ENCODE results near the gene RNASE11. TPM values are rescaled to one million over a fixed set of nuclear protein-coding genes. Genes with fewer than 3 reads are reported as not detected.
A peak's percentile ranks its signal among the peaks of the same experiment; 100 is the strongest.
"Not testable (repeated sequence)": the region's sequence is repeated elsewhere in the genome, so short reads cannot be mapped to it uniquely, and the experiment has no call there.

RNASE11 gene
- polyA plus RNA-seq, 1 donor from 2014 or later, result not detected

DNA sequence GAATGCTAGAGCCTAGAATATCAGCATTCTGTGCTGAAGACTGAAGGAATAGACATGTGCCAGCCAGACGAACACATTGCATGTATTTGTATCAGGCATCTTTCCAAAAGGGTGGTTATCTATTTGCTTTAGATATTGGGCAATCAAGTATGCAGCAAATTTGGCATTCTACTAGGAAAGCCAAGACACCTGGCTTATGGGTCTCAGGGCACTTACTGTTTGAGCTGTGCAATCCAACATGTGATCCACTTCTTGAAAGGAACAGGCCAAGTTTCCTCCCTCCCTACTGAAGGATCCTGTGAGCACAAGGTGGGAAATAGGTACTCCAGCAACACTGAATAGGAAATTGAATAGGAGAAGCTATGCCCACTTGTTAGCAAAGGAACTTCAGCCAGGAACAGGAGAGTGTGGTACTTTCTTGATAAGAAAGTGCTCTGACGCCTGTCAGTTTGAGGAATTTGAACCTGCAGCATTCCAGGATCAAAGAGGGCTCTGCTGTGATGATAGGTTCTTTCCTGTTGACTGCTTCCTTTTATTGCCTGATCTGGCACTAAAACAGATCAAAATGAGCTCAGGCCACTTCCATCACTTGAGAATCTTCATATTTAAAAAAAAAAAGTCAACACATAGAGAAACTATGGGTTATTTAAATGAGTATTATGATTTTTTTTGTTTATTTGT is 33.1 kb upstream of the RNASE11 start:
- Mint-ChIP-seq H3K27me3 (peaks cover 12% of the 10 kb centered on the region), H3K4me1 (peaks cover 22 to 36% (median 35%) of the 10 kb centered on the region in 3 donors), H3K27ac (no peak overlapping the region), H3K4me3 (peak overlapping the region in 1 of 4 donors; percentile 10), H3K36me3 (no peaks in the 10 kb centered on the region), H3K9me3 (peaks cover 0 to 2% (median 0%) of the 10 kb centered on the region in 3 donors)

DNA sequence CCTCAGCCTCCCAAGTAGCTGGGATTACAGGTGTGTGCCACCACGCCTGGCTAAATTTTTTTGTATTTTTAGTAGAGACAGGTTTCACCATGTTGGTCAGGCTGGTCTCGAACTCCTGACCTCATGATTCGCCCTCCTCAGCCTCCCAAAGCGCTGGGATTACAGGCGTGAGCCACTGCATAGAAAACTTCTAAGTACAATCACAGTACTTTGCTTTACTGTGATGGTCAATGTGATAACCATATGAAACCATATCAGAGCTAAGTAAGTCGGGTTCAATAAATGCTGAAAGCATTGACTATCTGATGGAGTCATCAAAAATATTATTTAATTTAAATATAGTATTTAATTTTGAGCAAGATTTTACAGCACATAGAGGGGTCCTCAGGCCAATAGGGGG is 31.9 kb upstream of the RNASE11 start:
- H3K4me3 Mint-ChIP-seq, result not testable (repeated sequence)

DNA sequence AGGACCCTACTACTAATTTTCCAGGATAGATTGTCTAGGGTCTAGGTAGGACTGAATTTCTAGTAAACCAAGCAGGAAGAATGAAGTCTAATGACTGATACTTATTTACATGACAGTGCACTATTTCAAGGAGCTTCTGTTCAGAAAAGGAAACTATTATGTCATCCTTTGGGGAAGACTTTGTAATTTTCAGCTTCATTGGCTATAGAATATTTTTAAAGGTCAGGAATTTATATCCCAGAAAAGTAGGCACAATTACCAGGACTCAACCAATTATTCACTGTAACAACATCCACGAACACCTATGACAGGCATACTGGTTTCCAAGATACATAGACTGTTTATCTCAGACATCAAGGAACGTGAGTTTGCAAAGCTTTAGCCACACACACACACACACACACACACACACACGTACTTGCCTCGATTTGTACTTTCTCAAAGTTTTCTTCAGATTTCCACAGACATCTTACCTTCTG is 30.5 kb upstream of the RNASE11 start:
- Mint-ChIP-seq H3K27me3 (peaks cover 2% of the 10 kb centered on the region), H3K9me3 (no peaks in the 10 kb centered on the region), H3K27ac (peak overlapping the region in 1 of 3 donors; percentile 92), H3K4me1 (peaks cover 11 to 20% (median 14%) of the 10 kb centered on the region in 3 donors), H3K4me3 (peak overlapping the region in 1 of 4 donors; percentile 76), H3K36me3 (no peaks in the 10 kb centered on the region)

More for the DNA sequence above, 31.9 kb upstream of the RNASE11 start:
- not testable (repeated sequence) for H3K27me3 Mint-ChIP-seq, H3K36me3 Mint-ChIP-seq, H3K9me3 Mint-ChIP-seq
- Mint-ChIP-seq H3K27ac (peak overlapping the region in 1 of 3 donors; percentile 28), H3K4me1 (peaks cover 18 to 26% (median 24%) of the 10 kb centered on the region in 3 donors)

DNA sequence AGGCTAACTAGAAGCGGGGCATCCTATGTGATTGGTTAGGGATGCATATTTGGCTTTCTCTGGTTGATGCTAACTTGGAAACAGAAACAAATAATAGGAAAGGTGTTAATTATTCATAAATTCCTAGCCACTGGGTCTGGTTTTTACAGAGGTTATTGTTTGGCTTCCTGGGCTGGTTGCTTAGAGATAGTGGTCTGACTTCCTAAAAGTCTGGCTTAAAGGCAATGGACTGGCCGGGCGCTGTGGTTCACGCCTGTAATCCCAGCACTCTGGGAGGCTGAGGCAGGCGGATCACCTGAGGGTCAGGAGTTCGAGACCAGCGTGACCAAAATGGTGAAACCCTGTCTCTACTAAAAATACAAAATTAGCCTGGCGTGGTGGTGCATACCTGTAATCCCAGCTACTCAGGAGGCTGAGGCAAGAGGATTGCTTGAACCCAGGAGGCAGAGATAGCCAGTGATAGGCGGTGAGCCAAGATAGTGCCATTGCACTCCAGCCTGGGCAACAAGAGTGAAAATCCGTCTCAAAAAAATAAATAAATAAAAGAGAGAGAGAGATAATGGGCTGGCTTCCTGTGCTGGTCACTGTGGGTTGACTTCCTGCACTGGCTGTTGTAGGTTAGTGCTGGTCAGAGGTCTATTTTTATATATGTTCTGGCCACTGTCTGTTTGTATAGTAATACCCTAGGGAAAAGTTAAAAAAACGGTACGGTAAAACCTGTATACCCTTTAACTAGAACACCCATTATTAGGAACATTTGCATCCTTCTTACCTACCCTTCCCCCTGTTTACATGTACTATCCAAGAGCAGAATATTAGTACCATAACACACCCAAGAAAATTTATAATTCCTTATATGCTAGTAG is 29.6 kb upstream of the RNASE11 start:
- Mint-ChIP-seq H3K36me3 (no peaks in the 10 kb centered on the region), H3K27ac (peak overlapping the region in 1 of 3 donors; percentile 92), H3K9me3 (no peaks in the 10 kb centered on the region), H3K4me1 (peaks cover 9 to 14% (median 12%) of the 10 kb centered on the region in 3 donors), H3K27me3 (peaks cover 2% of the 10 kb centered on the region), H3K4me3 (peak overlapping the region in 1 of 4 donors; percentile 76)

DNA sequence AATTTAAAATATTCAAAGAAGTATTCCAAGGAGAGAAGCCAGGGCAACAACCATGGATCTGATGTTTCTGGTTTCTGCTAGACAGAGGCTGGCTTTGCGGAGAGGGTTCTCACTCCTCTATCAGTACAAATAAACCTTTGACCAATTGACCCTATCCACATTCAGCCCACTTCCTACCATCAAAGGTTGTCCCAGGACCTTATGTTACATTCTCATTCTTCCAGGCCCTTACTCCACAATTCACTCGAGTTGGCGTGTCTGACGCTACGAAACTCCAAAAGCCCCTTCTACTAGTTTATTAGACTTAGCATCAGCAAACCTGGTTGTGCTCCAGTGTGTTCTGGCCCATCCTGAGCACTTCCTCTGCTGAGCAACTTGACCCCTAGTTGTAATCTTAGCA is 28.2 kb upstream of the RNASE11 start:
- Mint-ChIP-seq H3K9me3 (no peaks in the 10 kb centered on the region), H3K4me3 (no peak overlapping the region), H3K36me3 (no peaks in the 10 kb centered on the region), H3K27ac (peak overlapping the region in 1 of 3 donors; percentile 92), H3K4me1 (peaks cover 9 to 14% (median 12%) of the 10 kb centered on the region in 3 donors), H3K27me3 (no peaks in the 10 kb centered on the region)

DNA sequence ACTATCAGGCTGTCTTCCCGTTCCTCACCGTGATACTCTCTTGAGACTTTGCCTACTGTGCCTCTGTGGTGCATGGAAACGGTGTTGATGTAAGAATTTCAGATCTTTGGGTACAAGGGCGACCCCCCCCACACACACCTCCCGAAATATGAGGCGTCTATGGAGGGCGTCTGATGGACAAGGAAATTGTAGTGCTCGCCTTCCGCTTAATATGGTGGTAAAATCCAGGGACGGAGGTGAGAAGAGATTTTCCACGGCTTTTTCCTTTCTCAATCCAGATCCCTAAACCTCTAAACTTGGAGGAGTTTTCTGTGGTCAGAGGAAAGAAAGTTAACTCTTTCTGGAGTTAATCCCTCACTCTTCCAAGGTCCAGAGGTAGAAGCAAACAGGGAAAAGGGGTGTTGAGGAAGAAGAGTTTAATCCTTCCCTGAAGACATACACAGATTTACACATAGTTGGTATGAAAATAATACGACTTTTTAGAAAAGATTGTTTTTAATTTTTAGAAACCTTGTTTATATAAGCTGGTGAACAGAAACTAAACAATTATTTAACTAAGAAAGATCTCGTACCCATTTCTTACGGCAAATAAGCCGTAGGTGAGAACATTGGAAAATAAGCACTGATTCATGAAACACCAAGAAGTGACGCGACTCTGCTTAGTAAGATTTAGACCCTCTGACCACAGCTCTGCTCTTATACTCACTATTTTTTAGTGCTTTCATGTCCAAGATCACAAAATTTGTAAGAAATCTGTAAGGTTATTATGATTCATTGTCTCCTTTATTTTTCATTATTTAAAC is 26.4 kb upstream of the RNASE11 start:
- Mint-ChIP-seq H3K27ac (no peak overlapping the region), H3K4me3 (peak overlapping the region in 1 of 4 donors; percentile 23), H3K27me3 (no peaks in the 10 kb centered on the region), H3K9me3 (no peaks in the 10 kb centered on the region), H3K36me3 (no peaks in the 10 kb centered on the region), H3K4me1 (peaks cover 9 to 14% (median 12%) of the 10 kb centered on the region in 3 donors)

DNA sequence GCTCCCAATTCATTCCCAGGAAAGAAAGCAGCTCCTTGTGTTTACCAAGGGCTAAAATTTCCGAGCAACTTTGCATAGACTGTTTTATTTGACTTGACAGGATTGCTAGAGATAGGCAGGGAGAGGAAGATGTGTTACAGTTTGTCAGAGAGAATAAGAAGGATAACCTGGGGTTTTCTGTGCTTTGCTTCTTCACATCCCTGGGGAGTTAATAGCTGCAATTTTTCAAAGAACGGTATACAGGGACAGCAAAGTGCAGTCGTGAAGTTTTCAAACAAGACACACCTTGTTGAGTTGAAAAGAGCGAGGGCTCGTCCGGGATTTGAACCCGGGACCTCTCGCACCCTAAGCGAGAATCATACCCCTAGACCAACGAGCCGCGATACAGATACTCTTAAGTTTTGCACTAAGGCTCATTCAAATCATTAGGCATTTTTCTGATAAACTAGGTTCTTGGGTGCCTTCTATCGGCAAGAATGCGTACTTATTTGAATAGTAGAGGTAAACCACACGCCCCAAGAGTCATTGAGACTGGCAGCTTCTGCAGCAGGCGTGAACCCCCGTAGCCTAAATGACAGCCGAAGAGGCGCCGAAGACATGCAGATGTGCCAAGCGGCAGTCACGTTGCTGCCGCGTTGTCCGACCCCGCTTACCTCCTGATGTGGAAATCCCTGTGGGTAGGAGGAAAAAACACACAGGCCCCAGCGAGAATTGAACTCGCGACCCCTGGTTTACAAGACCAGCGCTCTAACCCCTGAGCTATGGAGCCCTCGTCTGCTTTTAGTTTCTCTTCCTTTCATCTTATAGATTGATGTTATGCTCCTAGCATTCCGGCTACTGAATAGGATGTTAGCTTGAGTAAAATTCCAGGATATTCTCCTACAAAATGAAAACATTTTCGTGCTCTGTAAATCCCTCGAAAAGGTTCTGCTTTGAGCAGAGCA is 25.6 kb upstream of the RNASE11 start:
- no peak overlapping the region for H3K27ac Mint-ChIP-seq
- no peaks in the 10 kb centered on the region for H3K36me3 Mint-ChIP-seq
- H3K4me3 Mint-ChIP-seq, result no peak overlapping the region
- no peaks in the 10 kb centered on the region for H3K9me3 Mint-ChIP-seq
- peaks cover 9 to 13% (median 10%) of the 10 kb centered on the region in 3 donors for H3K4me1 Mint-ChIP-seq
- H3K27me3 Mint-ChIP-seq, result no peaks in the 10 kb centered on the region

DNA sequence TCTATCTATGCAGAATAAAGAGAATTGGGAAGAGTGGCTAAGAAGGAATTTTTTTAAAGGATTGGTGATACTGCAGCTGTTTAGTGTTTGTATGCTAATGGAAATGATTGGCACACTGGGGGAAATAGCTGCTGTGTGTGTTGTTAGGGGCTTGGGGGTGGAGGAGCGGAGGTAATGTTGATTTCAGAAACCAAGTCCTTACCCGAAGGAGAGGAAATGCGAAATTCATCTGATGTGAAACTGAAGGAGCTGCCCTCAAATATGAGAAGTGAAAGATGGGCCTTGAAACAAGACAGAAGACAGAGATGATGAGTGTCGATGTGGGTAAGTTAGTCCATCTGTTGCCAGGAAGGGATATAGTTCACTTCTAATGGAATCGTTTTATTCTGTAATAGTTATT is 24.6 kb upstream of the RNASE11 start:
- H3K27me3 Mint-ChIP-seq, result no peaks in the 10 kb centered on the region
- peaks cover 7 to 10% (median 8%) of the 10 kb centered on the region in 3 donors for H3K4me1 Mint-ChIP-seq
- H3K9me3 Mint-ChIP-seq, result no peaks in the 10 kb centered on the region
- no peak overlapping the region for H3K4me3 Mint-ChIP-seq
- H3K36me3 Mint-ChIP-seq, result no peaks in the 10 kb centered on the region
- no peak overlapping the region for H3K27ac Mint-ChIP-seq

DNA sequence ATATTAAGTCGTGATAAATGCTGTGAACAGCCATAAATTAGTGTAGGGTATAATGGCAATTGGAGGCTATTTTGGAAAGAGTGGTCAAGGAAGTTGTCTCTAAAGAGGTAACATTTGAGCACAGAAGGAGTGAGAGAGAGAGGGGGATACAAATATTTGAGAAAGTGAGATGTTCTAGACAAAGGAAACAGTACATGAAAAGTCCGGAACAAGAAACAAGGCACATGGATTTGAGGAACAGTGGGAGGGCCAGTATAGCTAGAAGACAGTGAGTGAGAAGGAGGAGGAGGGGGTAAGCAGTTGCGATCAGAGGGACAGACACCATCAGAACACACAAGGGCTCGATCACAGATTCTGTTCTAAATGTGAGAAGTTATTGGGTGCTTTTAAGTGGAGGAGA is 23.5 kb upstream of the RNASE11 start:
- peaks cover 7 to 10% (median 8%) of the 10 kb centered on the region in 3 donors for H3K4me1 Mint-ChIP-seq
- no peak overlapping the region for H3K4me3 Mint-ChIP-seq
- no peaks in the 10 kb centered on the region for H3K36me3 Mint-ChIP-seq
- H3K27ac Mint-ChIP-seq, result no peak overlapping the region
- no peaks in the 10 kb centered on the region for H3K27me3 Mint-ChIP-seq
- H3K9me3 Mint-ChIP-seq, result no peaks in the 10 kb centered on the region

DNA sequence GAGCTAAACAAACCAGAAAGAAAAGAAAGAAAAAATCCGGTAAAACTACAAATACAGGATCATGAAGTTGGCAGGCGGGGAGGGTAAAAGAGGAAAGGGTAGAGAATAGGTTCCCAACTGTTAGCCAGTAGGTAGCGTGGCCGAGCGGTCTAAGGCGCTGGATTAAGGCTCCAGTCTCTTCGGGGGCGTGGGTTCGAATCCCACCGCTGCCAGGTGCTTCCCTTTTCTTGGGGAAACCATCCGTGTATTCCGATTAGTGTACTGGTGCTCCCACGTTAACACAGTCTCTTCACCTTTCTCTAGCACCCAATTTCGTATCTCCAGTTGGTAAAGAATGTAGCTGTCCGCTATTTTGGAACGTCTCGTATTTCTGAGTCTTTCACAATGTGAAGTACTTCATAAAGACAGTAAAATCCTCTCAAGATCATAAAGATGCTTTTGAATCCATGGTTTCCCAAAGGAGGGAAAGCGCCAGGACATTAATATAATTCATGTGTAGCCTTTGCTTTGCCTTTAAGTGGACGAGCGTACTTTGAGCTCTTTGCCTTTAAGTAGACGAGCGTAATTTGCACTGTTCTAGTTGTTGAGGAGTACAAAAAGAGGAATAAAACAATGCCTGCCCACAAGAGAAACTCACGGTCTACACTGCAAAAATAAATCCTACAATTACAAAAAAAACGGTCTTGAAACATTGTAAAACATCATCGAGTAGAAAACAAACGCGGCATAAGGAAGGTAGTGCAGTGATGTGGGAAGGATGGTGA is 22.4 kb upstream of the RNASE11 start:
- Mint-ChIP-seq H3K4me3 (no peak overlapping the region), H3K9me3 (no peaks in the 10 kb centered on the region), H3K36me3 (no peaks in the 10 kb centered on the region), H3K4me1 (peaks cover 7 to 8% (median 8%) of the 10 kb centered on the region in 3 donors), H3K27ac (no peak overlapping the region), H3K27me3 (no peaks in the 10 kb centered on the region)

DNA sequence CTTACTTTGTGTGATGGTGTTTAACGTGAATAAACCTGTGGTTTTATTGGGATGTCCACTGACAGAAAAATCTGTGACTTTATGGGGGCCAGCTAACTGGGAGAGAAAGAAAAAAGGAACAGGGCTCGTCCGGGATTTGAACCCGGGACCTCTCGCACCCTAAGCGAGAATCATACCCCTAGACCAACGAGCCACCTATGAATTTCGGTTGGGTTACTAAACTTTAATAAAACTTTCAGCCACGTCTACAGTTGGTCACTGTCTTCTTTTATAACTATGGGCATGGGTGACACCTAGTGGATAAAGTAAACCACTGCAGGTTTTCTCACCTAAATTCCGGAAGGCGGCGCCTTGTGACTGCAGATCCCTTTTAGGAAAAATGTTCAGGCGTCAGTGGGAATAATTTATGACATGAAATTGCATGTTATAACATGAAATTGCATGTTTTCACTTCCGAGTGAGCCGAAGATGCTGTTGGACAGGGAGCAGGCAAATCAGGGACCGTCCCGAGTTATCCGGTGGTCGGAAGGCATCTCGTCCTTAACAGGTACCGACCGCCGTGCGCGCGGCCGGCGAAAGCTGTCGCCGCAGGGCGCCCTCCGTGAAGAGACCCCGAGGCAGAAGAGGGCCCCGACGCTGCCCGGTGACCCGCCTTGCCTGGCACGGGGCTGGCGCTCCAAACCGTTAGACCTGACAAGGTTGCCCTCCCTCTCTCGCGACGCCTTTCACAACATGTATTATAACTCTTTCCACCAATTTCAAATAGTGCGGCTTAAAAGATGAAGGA is 21.6 kb upstream of the RNASE11 start:
- peaks cover 2 to 5% (median 3%) of the 10 kb centered on the region in 3 donors for H3K4me1 Mint-ChIP-seq
- H3K4me3 Mint-ChIP-seq, result no peak overlapping the region
- H3K27me3 Mint-ChIP-seq, result no peaks in the 10 kb centered on the region
- H3K27ac Mint-ChIP-seq, result no peak overlapping the region
- no peaks in the 10 kb centered on the region for H3K9me3 Mint-ChIP-seq
- H3K36me3 Mint-ChIP-seq, result no peaks in the 10 kb centered on the region

DNA sequence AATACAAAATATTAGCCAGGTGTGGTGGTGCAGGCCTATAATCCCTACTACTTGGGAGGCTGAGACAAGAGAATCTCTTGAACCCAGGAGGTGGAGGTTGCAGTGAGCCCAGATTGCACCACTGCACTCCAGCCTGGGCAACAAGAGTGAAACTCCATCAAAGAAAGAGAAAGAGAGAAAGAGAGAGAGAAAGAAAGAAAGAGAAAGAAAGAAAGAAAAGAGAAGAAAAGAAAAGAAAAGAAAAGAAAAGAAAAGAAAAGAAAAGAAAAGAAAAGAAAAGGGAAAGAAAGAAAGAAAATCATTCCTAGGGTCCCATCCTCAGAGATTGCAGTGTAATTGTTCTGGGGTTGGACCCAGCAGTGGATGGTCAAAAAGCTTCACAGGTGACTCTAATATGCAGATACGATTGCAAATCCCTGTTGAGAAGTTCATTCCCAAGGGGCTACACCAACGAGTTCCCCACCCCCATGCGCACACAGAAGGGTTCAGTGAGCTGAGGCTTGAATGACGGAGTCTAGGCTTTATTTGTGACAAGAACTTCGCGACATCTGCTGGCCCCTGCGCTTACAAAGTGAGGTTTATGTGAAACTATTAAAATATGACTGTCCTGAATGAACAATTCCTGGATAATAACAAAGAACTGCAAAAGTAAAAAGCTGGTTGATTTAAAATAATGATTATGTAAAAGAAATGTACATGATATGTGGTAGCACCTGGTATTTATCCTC is 20.7 kb upstream of the RNASE11 start:
- H3K4me3 Mint-ChIP-seq, result no peak overlapping the region
- peaks cover 2 to 4% (median 3%) of the 10 kb centered on the region in 3 donors for H3K4me1 Mint-ChIP-seq
- H3K9me3 Mint-ChIP-seq, result no peaks in the 10 kb centered on the region
- no peak overlapping the region for H3K27ac Mint-ChIP-seq
- no peaks in the 10 kb centered on the region for H3K36me3 Mint-ChIP-seq
- H3K27me3 Mint-ChIP-seq, result no peaks in the 10 kb centered on the region

Data from IgD-negative memory B cell (primary cell).